HG03039 (cell line): Measurements from ENCODE around the gene CFTR.
"Not testable (repeated sequence)": the region's sequence is repeated elsewhere in the genome, so short reads cannot be mapped to it uniquely, and the experiment has no call there.

Experiments
- ATAC-seq: cut with Tn5 transposase; IDR thresholded peaks from one replicate; pipeline ENCODE4 v1.9.1; 2021; ENCODE audit warnings: mild to moderate bottlenecking, moderate library complexity; ENCODE audit not compliant: unreplicated experiment

CFTR gene

GRCh38 chr7:117493460-117493859 is 13.6 kb downstream of the CFTR start:
- ATAC-seq: no peak

- no peak for ATAC-seq
Measured at GRCh38 chr7:117495308-117495707, 15.5 kb downstream of the CFTR start.

GRCh38 chr7:117502331-117502730 is 22.5 kb downstream of the CFTR start:
- no peak for ATAC-seq

- no peak for ATAC-seq
Measured at GRCh38 chr7:117505238-117505637, 25.4 kb downstream of the CFTR start.

- no peak for ATAC-seq
Measured at GRCh38 chr7:117508676-117509075, 28.9 kb downstream of the CFTR start.

- ATAC-seq: not testable (repeated sequence)
Measured at GRCh38 chr7:117517194-117517593, 37.4 kb downstream of the CFTR start.

- ATAC-seq: no peak
Measured at GRCh38 chr7:117530390-117530789, 50.6 kb downstream of the CFTR start.

GRCh38 chr7:117531595-117532244 is 51.9 kb downstream of the CFTR start:
- no peak for ATAC-seq

GRCh38 chr7:117538053-117538452 is 58.2 kb downstream of the CFTR start:
- ATAC-seq: no peak

- ATAC-seq: no peak
Measured at GRCh38 chr7:117544061-117544460, 64.2 kb downstream of the CFTR start.

GRCh38 chr7:117548035-117548434 is 68.2 kb downstream of the CFTR start:
- ATAC-seq: no peak

- ATAC-seq: no peak
Measured at GRCh38 chr7:117550625-117551024, 70.8 kb downstream of the CFTR start.

- no peak for ATAC-seq
Measured at GRCh38 chr7:117552660-117553059, 72.8 kb downstream of the CFTR start.

GRCh38 chr7:117555260-117555659 is 75.4 kb downstream of the CFTR start:
- ATAC-seq: no peak

- ATAC-seq: no peak
Measured at GRCh38 chr7:117559391-117559790, 79.6 kb downstream of the CFTR start.

- no peak for ATAC-seq
Measured at GRCh38 chr7:117560030-117560429, 80.2 kb downstream of the CFTR start.

GRCh38 chr7:117562759-117563158 is 82.9 kb downstream of the CFTR start:
- ATAC-seq: no peak

- ATAC-seq: no peak
Measured at GRCh38 chr7:117564080-117564479, 84.3 kb downstream of the CFTR start.

- ATAC-seq: no peak
Measured at GRCh38 chr7:117564627-117565026, 84.8 kb downstream of the CFTR start.

GRCh38 chr7:117565226-117565625 is 85.4 kb downstream of the CFTR start:
- no peak for ATAC-seq

GRCh38 chr7:117567781-117568180 is 88.0 kb downstream of the CFTR start:
- no peak for ATAC-seq

- no peak for ATAC-seq
Measured at GRCh38 chr7:117572856-117573620, 93.2 kb downstream of the CFTR start.

- no peak for ATAC-seq
Measured at GRCh38 chr7:117581424-117581823, 101.6 kb downstream of the CFTR start.
